SK-N-MC (cell line): ENCODE results near the gene CHID1.

Source experiments
- EZH2 ChIP-seq: fragments of 200-600 bp; sonication (generic); IDR thresholded peaks from one replicate; pipeline ENCODE4 v1.6.1; 2017; ENCODE audit warnings: antibody characterized with exemption
- POLR2AphosphoS5 ChIP-seq: IDR thresholded peaks from 2 replicates; pipeline ENCODE4 v1.6.1; 2012; ENCODE audit warnings: mild to moderate bottlenecking, low read depth, low read length, borderline replicate concordance

GRCh38 chr11:921921-922678 lies 11.5 kb upstream of the CHID1 start:
- TF ChIP-seq POLR2AphosphoS5 (no peak), EZH2 (no peak)
